Measurements from ENCODE around the gene ADGRD2. TPM values are rescaled to one million over a fixed set of nuclear protein-coding genes. Genes with fewer than 3 reads are reported as not detected.

The ADGRD2 gene
- total and polyA plus RNA-seq, 2 of the 13 experiments (the other 11 are each of a cell fraction or from before 2014, with no cell fraction given): not detected

DNA sequence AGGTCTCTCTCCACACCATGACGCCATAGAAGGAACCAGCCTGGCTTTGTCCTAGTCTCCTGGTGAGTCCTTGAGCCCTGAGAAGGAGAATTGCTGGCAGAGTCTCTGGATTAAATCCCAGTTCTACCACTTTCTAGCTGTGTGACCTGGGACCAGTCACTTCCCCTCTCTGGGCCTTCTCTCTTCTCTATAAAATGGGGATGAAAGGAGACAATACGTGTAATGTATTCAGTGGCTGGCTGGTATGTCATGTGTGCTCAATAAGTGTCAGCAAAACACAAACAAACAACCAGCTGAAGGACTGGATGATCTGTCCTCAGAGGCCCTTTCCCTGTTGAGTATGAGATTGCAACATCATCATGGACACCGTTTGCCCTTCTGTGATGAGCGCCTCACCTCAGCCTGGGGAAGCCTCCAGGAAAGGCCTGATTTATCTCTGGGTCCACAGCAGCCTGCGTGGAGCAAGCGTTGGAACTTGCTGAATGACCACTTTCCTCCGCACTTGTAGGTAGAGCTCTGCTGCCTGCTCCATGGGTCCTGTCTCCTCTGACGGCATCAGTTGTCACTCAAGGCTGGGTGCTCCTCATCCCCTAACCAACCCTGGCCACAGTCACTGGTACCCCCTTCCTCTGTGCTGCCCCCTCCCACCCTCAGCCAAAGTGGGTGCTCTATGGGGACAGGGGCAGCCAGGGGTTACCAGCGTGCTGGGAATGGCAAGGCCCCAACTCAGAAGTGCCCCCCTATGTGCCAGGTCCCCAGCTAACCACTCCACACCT, 60.6 kb downstream of the ADGRD2 start (continued):
- TF ChIP-seq, protein P1, sequence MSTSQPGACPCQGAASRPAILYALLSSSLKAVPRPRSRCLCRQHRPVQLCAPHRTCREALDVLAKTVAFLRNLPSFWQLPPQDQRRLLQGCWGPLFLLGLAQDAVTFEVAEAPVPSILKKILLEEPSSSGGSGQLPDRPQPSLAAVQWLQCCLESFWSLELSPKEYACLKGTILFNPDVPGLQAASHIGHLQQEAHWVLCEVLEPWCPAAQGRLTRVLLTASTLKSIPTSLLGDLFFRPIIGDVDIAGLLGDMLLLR (CRISPR knock-in tag; IDR thresholded peaks at IDR 0.05): no peak
- TF ChIP-seq, protein P2, sequence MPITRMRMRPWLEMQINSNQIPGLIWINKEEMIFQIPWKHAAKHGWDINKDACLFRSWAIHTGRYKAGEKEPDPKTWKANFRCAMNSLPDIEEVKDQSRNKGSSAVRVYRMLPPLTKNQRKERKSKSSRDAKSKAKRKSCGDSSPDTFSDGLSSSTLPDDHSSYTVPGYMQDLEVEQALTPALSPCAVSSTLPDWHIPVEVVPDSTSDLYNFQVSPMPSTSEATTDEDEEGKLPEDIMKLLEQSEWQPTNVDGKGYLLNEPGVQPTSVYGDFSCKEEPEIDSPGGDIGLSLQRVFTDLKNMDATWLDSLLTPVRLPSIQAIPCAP (CRISPR knock-in tag; IDR thresholded peaks at IDR 0.05; ENCODE audit: low read depth): no peak
- no peak for TF ChIP-seq PAWR (CRISPR knock-in tag; IDR thresholded peaks at IDR 0.05; ENCODE audit: borderline replicate concordance)
- TF ChIP-seq NBN (conservative IDR thresholded peaks at IDR 0.05): no peak
- no peak for TF ChIP-seq GZF1 (CRISPR knock-in tag; IDR thresholded peaks at IDR 0.05)
- TF ChIP-seq, protein P3, sequence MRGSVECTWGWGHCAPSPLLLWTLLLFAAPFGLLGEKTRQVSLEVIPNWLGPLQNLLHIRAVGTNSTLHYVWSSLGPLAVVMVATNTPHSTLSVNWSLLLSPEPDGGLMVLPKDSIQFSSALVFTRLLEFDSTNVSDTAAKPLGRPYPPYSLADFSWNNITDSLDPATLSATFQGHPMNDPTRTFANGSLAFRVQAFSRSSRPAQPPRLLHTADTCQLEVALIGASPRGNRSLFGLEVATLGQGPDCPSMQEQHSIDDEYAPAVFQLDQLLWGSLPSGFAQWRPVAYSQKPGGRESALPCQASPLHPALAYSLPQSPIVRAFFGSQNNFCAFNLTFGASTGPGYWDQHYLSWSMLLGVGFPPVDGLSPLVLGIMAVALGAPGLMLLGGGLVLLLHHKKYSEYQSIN (CRISPR knock-in tag; IDR thresholded peaks at IDR 0.05; ENCODE audit: borderline replicate concordance): no peak
- TF ChIP-seq ATF1 (CRISPR knock-in tag; IDR thresholded peaks at IDR 0.05): no peak
- TF ChIP-seq, protein P4, sequence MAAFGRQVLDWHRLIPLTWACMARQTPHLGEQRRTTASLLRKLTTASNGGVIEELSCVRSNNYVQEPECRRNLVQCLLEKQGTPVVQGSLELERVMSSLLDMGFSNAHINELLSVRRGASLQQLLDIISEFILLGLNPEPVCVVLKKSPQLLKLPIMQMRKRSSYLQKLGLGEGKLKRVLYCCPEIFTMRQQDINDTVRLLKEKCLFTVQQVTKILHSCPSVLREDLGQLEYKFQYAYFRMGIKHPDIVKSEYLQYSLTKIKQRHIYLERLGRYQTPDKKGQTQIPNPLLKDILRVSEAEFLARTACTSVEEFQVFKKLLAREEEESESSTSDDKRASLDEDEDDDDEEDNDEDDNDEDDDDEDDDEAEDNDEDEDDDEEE (CRISPR knock-in tag; IDR thresholded peaks at IDR 0.05): no peak; the same call in 1 of the 2 replicates
- TF ChIP-seq ZNF766 (CRISPR knock-in tag; IDR thresholded peaks at IDR 0.05; ENCODE audit: borderline replicate concordance): no peak
- TF ChIP-seq ZFP36L2 (CRISPR knock-in tag; IDR thresholded peaks at IDR 0.05): no peak
- TF ChIP-seq, protein P5, sequence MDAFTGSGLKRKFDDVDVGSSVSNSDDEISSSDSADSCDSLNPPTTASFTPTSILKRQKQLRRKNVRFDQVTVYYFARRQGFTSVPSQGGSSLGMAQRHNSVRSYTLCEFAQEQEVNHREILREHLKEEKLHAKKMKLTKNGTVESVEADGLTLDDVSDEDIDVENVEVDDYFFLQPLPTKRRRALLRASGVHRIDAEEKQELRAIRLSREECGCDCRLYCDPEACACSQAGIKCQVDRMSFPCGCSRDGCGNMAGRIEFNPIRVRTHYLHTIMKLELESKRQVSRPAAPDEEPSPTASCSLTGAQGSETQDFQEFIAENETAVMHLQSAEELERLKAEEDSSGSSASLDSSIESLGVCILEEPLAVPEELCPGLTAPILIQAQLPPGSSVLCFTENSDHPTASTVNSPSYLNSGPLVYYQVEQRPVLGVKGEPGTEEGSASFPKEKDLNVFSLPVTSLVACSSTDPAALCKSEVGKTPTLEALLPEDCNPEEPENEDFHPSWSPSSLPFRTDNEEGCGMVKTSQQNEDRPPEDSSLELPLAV (CRISPR knock-in tag; conservative IDR thresholded peaks at IDR 0.05; ENCODE audit: low read depth): no peak
- no peak for TF ChIP-seq SMAD1 (CRISPR knock-in tag; IDR thresholded peaks at IDR 0.05; ENCODE audit: borderline replicate concordance, low read depth)
- TF ChIP-seq TARDBP (CRISPR knock-in tag; IDR thresholded peaks at IDR 0.05): peak; percentile 75; the same call in 1 of the 2 replicates
- TF ChIP-seq SNAI1 (CRISPR knock-in tag; IDR thresholded peaks at IDR 0.05; ENCODE audit: borderline replicate concordance): no peak
- TF ChIP-seq HNRNPK (IDR thresholded peaks at IDR 0.05; ENCODE audit: low read depth, low read length, poor library complexity, severe bottlenecking): no peak
- peak; percentile 39; the same call in 1 of the 2 replicates for TF ChIP-seq PHF21A (CRISPR knock-in tag; IDR thresholded peaks at IDR 0.05)
- 0 out of 2 replicates have a peak, but pooled peaks have one; percentile 54 for TF ChIP-seq ZNF550 (CRISPR knock-in tag; IDR thresholded peaks at IDR 0.05; ENCODE audit: borderline replicate concordance)
- TF ChIP-seq NFRKB (IDR thresholded peaks at IDR 0.05): no peak
- TF ChIP-seq ZNF614 (CRISPR knock-in tag; IDR thresholded peaks at IDR 0.05; ENCODE audit: borderline replicate concordance): no peak; the same call in 1 of the 2 replicates
- peak; percentile 16 for TF ChIP-seq ZBTB7B (CRISPR knock-in tag; IDR thresholded peaks at IDR 0.05)
- TF ChIP-seq ZNF569 (CRISPR knock-in tag; IDR thresholded peaks at IDR 0.05; ENCODE audit: borderline replicate concordance): no peak
- TF ChIP-seq KMT2B (CRISPR knock-in tag; IDR thresholded peaks at IDR 0.05): 0 out of 2 replicates have a peak, but pooled peaks have one; percentile 27
- TF ChIP-seq ZBTB8A (CRISPR knock-in tag; IDR thresholded peaks at IDR 0.05; ENCODE audit: borderline replicate concordance, low read depth): no peak
- TF ChIP-seq ARNT (IDR thresholded peaks at IDR 0.05): no peak
- peak; percentile 61; the same call in 1 of the 2 replicates for TF ChIP-seq FOXJ3 (CRISPR knock-in tag; IDR thresholded peaks at IDR 0.05; ENCODE audit: borderline replicate concordance)

Data from HepG2 (cell line).